Measurements from ENCODE around the gene H3-3A.

H3-3A gene

DNA sequence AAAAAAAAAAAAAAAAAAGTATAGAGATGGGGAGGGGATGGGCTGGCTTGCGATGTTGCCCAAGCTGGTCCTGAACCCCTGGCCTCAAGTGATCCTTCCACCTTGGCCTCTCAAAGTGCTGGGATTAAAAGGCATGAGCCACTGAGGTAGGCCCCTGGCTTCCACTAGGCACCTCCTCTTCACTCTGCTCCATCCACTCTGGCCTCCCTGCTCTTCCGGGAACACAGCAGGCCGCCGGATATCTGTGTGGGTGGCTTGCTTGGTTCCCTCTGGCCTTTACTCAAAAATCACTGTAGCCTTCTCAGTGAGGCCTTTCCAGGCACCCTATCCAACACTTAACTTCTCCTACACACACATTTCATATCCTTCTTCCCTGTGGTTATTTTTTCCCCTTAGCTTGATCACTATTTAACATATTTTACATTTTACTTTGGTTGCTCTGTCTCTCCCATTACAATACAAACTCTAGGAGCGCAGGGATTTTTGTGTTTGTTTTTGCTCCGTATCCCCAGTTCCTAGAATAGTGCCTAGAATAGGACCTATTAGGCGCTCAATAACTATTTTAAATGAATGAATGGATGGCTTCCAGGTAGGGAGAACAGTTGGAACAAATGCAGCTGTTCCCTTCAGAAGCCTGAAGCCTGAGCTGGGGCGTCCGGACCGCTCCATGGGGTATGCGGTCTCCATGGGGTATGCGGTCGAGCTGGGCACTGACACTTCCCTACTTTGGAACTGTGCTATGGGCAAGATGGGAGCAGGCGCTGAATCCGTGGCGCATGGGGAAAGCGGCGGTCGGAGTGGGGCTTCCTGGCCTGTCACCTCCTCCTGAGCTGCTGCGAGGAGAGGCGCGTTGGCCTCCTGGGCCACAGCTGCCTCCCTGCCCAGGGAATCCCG lies 46.7 kb downstream of the H3-3A start:
- Histone ChIP-seq H3K4me2 (ENCODE audit: low read length) (peak overlapping the region; percentile 74), H2AFZ (ENCODE audit: low read depth, low read length) (peak overlapping the region; percentile 54; the same call in 1 of the 2 replicates), H3K4me1 (ENCODE audit: low read length) (peaks cover 18% of the 10 kb centered on the region), H3K79me2 (ENCODE audit: low read length) (no peaks in the 10 kb centered on the region), H3K27ac (ENCODE audit: low read length) (0 out of 2 replicates have a peak overlapping the region, but pooled peaks have one; percentile 1), H3K27me3 (ENCODE audit: low read depth, low read length) (no peaks in the 10 kb centered on the region), H3K9ac (ENCODE audit: low read length) (peak overlapping the region; percentile 24; the same call in 1 of the 2 replicates), H3K9me3 (ENCODE audit: insufficient read depth, low read length) (no peaks in the 10 kb centered on the region), H3K36me3 (replicated peaks; ENCODE audit: low read depth, low read length) (no peaks in the 10 kb centered on the region), H4K20me1 (ENCODE audit: insufficient read depth, low read length) (no peaks in the 10 kb centered on the region), H3K4me3 (ENCODE audit: low read length) (peak overlapping the region; percentile 76)
- no peak for TF ChIP-seq EZH2phosphoT487 (IDR thresholded peaks at IDR 0.05; ENCODE audit: low read depth)
- TF ChIP-seq, protein P1, sequence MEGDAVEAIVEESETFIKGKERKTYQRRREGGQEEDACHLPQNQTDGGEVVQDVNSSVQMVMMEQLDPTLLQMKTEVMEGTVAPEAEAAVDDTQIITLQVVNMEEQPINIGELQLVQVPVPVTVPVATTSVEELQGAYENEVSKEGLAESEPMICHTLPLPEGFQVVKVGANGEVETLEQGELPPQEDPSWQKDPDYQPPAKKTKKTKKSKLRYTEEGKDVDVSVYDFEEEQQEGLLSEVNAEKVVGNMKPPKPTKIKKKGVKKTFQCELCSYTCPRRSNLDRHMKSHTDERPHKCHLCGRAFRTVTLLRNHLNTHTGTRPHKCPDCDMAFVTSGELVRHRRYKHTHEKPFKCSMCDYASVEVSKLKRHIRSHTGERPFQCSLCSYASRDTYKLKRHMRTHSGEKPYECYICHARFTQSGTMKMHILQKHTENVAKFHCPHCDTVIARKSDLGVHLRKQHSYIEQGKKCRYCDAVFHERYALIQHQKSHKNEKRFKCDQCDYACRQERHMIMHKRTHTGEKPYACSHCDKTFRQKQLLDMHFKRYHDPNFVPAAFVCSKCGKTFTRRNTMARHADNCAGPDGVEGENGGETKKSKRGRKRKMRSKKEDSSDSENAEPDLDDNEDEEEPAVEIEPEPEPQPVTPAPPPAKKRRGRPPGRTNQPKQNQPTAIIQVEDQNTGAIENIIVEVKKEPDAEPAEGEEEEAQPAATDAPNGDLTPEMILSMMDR (IDR thresholded peaks at IDR 0.05; ENCODE audit: low read depth, low read length): peak; percentile 10; the same call in 1 of the 2 replicates

DNA sequence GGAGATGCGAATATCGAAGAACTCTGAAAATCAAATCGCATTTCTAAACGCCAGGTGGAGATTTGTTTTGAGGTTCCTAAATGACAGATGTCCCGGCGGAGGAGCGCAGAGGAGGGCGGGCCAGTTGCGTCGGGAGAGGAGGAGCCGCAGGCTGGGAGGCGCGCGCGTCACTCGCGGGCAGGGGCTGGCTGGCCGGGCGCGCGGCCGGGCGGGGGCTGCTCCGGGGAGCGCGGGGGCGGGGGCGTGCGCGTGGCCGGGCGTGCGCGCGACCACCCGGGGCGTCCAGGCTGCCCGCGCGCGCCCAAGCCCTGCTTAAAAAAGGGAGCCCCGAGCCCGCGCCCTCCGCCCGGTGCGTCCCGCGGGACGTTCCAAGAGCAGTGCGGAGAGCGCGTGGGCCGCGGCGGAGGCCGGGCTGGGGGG lies 47.3 kb downstream of the H3-3A start:
- peak overlapping the region; percentile 54 for H2AFZ ChIP-seq (ENCODE audit: low read depth, low read length)
- H4K20me1 ChIP-seq (ENCODE audit: insufficient read depth, low read length): no peaks in the 10 kb centered on the region
- peak overlapping the region; percentile 75 for H3K9ac ChIP-seq (ENCODE audit: low read length)
- peak overlapping the region; percentile 67 for H3K27ac ChIP-seq (ENCODE audit: low read length)
- H3K4me2 ChIP-seq (ENCODE audit: low read length): peak overlapping the region; percentile 94
- peak overlapping the region; percentile 76 for H3K4me3 ChIP-seq (ENCODE audit: low read length)
- no peaks in the 10 kb centered on the region for H3K79me2 ChIP-seq (ENCODE audit: low read length)
- H3K36me3 ChIP-seq (replicated peaks; ENCODE audit: low read depth, low read length): no peaks in the 10 kb centered on the region
- H3K27me3 ChIP-seq (ENCODE audit: low read depth, low read length): no peaks in the 10 kb centered on the region
- no peak for TF ChIP-seq EZH2phosphoT487 (IDR thresholded peaks at IDR 0.05; ENCODE audit: low read depth)
- TF ChIP-seq, protein P1 (IDR thresholded peaks at IDR 0.05; ENCODE audit: low read depth, low read length): no peak
- peaks cover 18% of the 10 kb centered on the region for H3K4me1 ChIP-seq (ENCODE audit: low read length)
- no peaks in the 10 kb centered on the region for H3K9me3 ChIP-seq (ENCODE audit: insufficient read depth, low read length)

DNA sequence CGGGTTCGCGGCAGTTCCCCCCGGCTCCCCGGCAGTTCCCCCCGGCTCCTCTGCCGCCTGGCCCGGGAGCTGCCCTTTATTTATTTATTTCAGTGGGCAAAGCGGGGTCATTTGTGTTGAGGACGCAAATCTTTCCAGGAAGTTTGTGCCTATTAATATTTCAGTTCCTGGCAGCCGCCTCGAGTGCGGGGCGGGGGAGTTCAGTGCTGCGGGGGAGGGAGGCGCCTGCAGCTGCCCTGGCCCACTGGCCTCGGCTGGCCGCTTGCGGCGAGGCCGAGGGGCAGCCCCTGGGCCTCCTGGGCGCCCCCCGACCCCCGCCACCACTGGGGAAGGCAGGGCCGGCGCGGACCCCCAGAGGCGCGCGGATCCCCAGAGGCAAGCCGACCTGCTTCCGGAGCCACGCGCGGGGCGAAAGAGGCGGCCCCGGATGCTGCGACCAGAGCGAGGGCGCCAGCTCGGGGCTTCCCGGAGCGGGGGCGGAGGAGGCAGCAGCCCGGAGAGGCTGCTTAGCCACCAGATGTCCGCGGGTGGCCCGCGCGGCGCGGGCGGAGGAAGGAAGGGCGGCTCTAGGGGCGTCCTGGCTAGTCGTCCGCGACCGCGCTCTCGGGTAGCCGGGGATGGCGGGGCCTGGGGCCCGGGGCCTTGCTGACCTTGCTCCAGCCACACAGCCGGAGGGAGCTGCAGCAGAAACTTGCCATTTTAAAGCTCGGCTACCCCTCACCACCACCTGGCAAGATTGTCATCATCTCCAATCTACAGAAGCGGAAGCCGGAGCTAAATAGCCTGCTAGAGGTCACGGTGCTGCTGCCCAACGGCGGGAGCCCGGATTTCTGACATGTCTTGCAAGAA lies 48.0 kb downstream of the H3-3A start:
- Histone ChIP-seq H3K4me2 (ENCODE audit: low read length) (peak overlapping the region; percentile 94), H4K20me1 (ENCODE audit: insufficient read depth, low read length) (no peaks in the 10 kb centered on the region), H3K79me2 (ENCODE audit: low read length) (no peaks in the 10 kb centered on the region), H3K27me3 (ENCODE audit: low read depth, low read length) (no peaks in the 10 kb centered on the region), H3K36me3 (replicated peaks; ENCODE audit: low read depth, low read length) (no peaks in the 10 kb centered on the region), H3K4me3 (ENCODE audit: low read length) (peak overlapping the region; percentile 76), H3K9me3 (ENCODE audit: insufficient read depth, low read length) (no peaks in the 10 kb centered on the region), H3K4me1 (ENCODE audit: low read length) (peaks cover 18% of the 10 kb centered on the region), H3K9ac (ENCODE audit: low read length) (peak overlapping the region; percentile 75), H2AFZ (ENCODE audit: low read depth, low read length) (peak overlapping the region; percentile 33), H3K27ac (ENCODE audit: low read length) (peak overlapping the region; percentile 67)
- no peak for TF ChIP-seq EZH2phosphoT487 (IDR thresholded peaks at IDR 0.05; ENCODE audit: low read depth)
- TF ChIP-seq, protein P1 (IDR thresholded peaks at IDR 0.05; ENCODE audit: low read depth, low read length): no peak

All from OCI-LY3 (cell line).